IMR-90 (cell line): ENCODE measurements around the gene GAL3ST2. TPM values are rescaled to one million over a fixed set of nuclear protein-coding genes. Genes with fewer than 3 reads are reported as not detected.
A peak's percentile ranks its signal among the peaks of the same experiment; 100 is the strongest.

Source experiments
- ATAC-seq: fragments of 200-7000 bp; cut with Tn5 transposase; 2 replicates; pipeline ENCODE4 v1.9.1; 2020; ENCODE audit warnings: low read depth, mild to moderate bottlenecking, moderate library complexity
- BruUV-seq: library from RNA; stranded (reverse); fragments of 400-500 nt; replicated peaks from 2 replicates; lab custom pipeline; 2021; lab: Mats Ljungman, UMichigan
- CTCF ChIA-PET: fragments of 300-600 bp; formaldehyde crosslinking; extraction: SDS; loops from one replicate; lab custom pipeline; 2021; ENCODE audit warnings: antibody characterized with exemption; lab: Yijun Ruan, JAX
- POLR2A ChIA-PET: fragments of 300-600 bp; sonication (Branson Sonifier 250); formaldehyde crosslinking; loops from one replicate; lab custom pipeline; 2022; ENCODE audit warnings: antibody characterized with exemption; ENCODE audit not compliant: unreplicated experiment; lab: Charles Lee
- DNase-seq: peaks from one replicate; pipeline ENCODE4 v3.0.0; 2013
- H2AFZ ChIP-seq: replicated peaks from 2 replicates; pipeline ENCODE3; 2013; ENCODE audit warnings: low read length, mild to moderate bottlenecking; ENCODE audit not compliant: poor library complexity
- H2AK5ac ChIP-seq: 2 replicates; pipeline ENCODE4 v1.6.1; 2013; ENCODE audit warnings: low read depth, low read length, inconsistent platforms
- H2AK9ac ChIP-seq: replicated peaks from 2 replicates; pipeline ENCODE3; 2013; ENCODE audit warnings: mild to moderate bottlenecking, low read depth, low read length, moderate library complexity; ENCODE audit not compliant: poor library complexity
- H2BK120ac ChIP-seq: 2 replicates; pipeline ENCODE4 v1.6.1; 2013; ENCODE audit warnings: low read depth, low read length, inconsistent platforms
- H2BK15ac ChIP-seq: 3 replicates; pipeline ENCODE4 v1.6.1; 2013; ENCODE audit warnings: low read depth, low read length, inconsistent platforms
- H2BK20ac ChIP-seq: 2 replicates; pipeline ENCODE4 v1.6.1; 2013; ENCODE audit warnings: low read depth, mild to moderate bottlenecking, inconsistent platforms, low read length, moderate library complexity
- H2BK5ac ChIP-seq: 2 replicates; pipeline ENCODE4 v1.6.1; 2013; ENCODE audit warnings: mild to moderate bottlenecking, low read depth, low read length, inconsistent platforms; ENCODE audit not compliant: poor library complexity, severe bottlenecking
- H3K14ac ChIP-seq: replicated peaks from 2 replicates; pipeline ENCODE4 v1.6.1; 2013; ENCODE audit warnings: low read depth, low read length, inconsistent platforms
- H3K18ac ChIP-seq: 2 replicates; pipeline ENCODE4 v1.6.1; 2013; ENCODE audit warnings: low read depth, low read length, control low read depth
- H3K23ac ChIP-seq: 2 replicates; pipeline ENCODE4 v1.6.1; 2013; ENCODE audit warnings: low read depth, low read length, inconsistent platforms
- H3K27ac ChIP-seq: 2 replicates; pipeline ENCODE4 v1.5.1; 2013; ENCODE audit warnings: mild to moderate bottlenecking, control low read depth, low read length; ENCODE audit not compliant: insufficient read depth
- H3K27me3 ChIP-seq: 2 replicates; pipeline ENCODE4 v1.6.1; 2013; ENCODE audit warnings: low read length; ENCODE audit not compliant: control insufficient read depth, insufficient read depth
- H3K36me3 ChIP-seq: 2 replicates; pipeline ENCODE4 v1.6.1; 2013; ENCODE audit warnings: low read length, mixed read lengths; ENCODE audit not compliant: control insufficient read depth, insufficient read depth
- H3K4ac ChIP-seq: 2 replicates; pipeline ENCODE4 v1.6.1; 2013; ENCODE audit warnings: low read depth, low read length, inconsistent platforms
- H3K4me1 ChIP-seq: 2 replicates; pipeline ENCODE4 v1.6.1; 2013; ENCODE audit warnings: low read length, mixed read lengths; ENCODE audit not compliant: control insufficient read depth, insufficient read depth
- H3K4me2 ChIP-seq: 2 replicates; pipeline ENCODE4 v1.6.1; 2013; ENCODE audit warnings: low read depth, mild to moderate bottlenecking, control low read depth, low read length, moderate library complexity
- H3K4me3 ChIP-seq: 2 replicates; pipeline ENCODE4 v1.5.1; 2013; ENCODE audit warnings: low read depth, mild to moderate bottlenecking, control low read depth, low read length, moderate library complexity; ENCODE audit not compliant: insufficient read depth
- H3K56ac ChIP-seq: 2 replicates; pipeline ENCODE4 v1.6.1; 2013; ENCODE audit warnings: low read length, inconsistent platforms; ENCODE audit not compliant: insufficient read depth; ENCODE audit errors: extremely low read depth
- H3K79me1 ChIP-seq, 2 experiments: 2 replicates each; pipeline ENCODE4 v1.6.1; 2013; ENCODE audit warnings: low read length in 2 of 2, inconsistent platforms in 1 of 2, low read depth in 1 of 2
- H3K9ac ChIP-seq: 2 replicates; pipeline ENCODE4 v1.6.1; 2013; ENCODE audit warnings: low read depth, low read length, control low read depth
- H3K9me1 ChIP-seq: 2 replicates; pipeline ENCODE4 v1.6.1; 2013; ENCODE audit warnings: low read length, inconsistent platforms; ENCODE audit not compliant: insufficient read depth
- H3K9me3 ChIP-seq: 2 replicates; pipeline ENCODE4 v1.6.1; 2013; ENCODE audit warnings: low read length; ENCODE audit not compliant: control insufficient read depth, insufficient read depth
- H4K20me1 ChIP-seq: 2 replicates; pipeline ENCODE4 v1.6.1; 2013; ENCODE audit warnings: low read length, inconsistent platforms; ENCODE audit not compliant: insufficient read depth
- H4K5ac ChIP-seq: 2 replicates; pipeline ENCODE4 v1.6.1; 2013; ENCODE audit warnings: mild to moderate bottlenecking, low read depth, low read length, control low read depth
- H4K8ac ChIP-seq, 2 experiments: 2 replicates each; pipeline ENCODE4 v1.6.1; 2013; ENCODE audit warnings: low read depth in 2 of 2, low read length in 2 of 2, control low read depth in 1 of 2, inconsistent platforms in 1 of 2
- H4K91ac ChIP-seq: 2 replicates; pipeline ENCODE4 v1.6.1; 2013; ENCODE audit warnings: low read depth, low read length, inconsistent platforms; ENCODE audit not compliant: insufficient read depth
- MXI1 ChIP-seq: IDR thresholded peaks from 2 replicates; pipeline ENCODE4 v1.6.1; 2012; ENCODE audit warnings: low read depth, mild to moderate bottlenecking, low read length, moderate library complexity, borderline replicate concordance
- NFE2L2 ChIP-seq: fragments of 150-350 bp; IDR thresholded peaks from 2 replicates; pipeline ENCODE4 v1.6.1; 2016; ENCODE audit warnings: low read depth, mild to moderate bottlenecking, low read length
- POLR2A ChIP-seq: IDR thresholded peaks from 2 replicates; pipeline ENCODE4 v1.6.1; 2012; ENCODE audit warnings: mild to moderate bottlenecking, low read depth, low read length
- RCOR1 ChIP-seq: IDR thresholded peaks from 2 replicates; pipeline ENCODE4 v1.6.1; 2012; ENCODE audit warnings: mild to moderate bottlenecking, low read length, improper control_type of control experiment; ENCODE audit not compliant: insufficient replicate concordance
- USF2 ChIP-seq: fragments of 150-350 bp; IDR thresholded peaks from 2 replicates; pipeline ENCODE4 v1.6.1; 2017; ENCODE audit warnings: mild to moderate bottlenecking, antibody characterized with exemption, low read length, low read depth
- WGBS, 2 experiments: methylation state at CpG; one replicate each; pipeline versions ENCODE4 v1.1.5 to v1.1.7; 2013; ENCODE audit warnings: missing lambda C conversion rate in 2 of 2; ENCODE audit not compliant: insufficient read length in 1 of 2; ENCODE audit errors: extremely low coverage in 2 of 2; 5-methylcytosine and 5-hydroxymethylcytosine counted together
- dilution Hi-C: fragments of 300-500 bp; cut with HindIII; formaldehyde crosslinking; loops from one replicate; pipeline ENCODE4 v1.14.3; 2018; ENCODE audit warnings: low sequenced_read_pairs; ENCODE audit not compliant: unreplicated experiment
- in situ Hi-C: fragments of 300-500 bp; cut with MboI; formaldehyde crosslinking; loops from 3 replicates; pipeline ENCODE4 v1.14.3; 2019; ENCODE audit warnings: low sequenced_read_pairs, inconsistent platforms, mixed read lengths
- intact Hi-C: fragments of 100-400 bp; cut with micrococcal nuclease; formaldehyde crosslinking; loops from 2 replicates; pipeline ENCODE4 v1.10.0; 2022
- polyA plus RNA-seq, 3 experiments: library from polyadenylated mRNA; depleted of rRNA; stranded (reverse); fragments of >200 nt; gene quantifications; 2 replicates each; pipeline ENCODE4 v1.2.3, GENCODE V29; 2012; ENCODE audit warnings: low replicate concordance in 1 of 3
- total RNA-seq: library from RNA; depleted of rRNA; stranded (reverse); fragments of >200 nt; gene quantifications from 2 replicates; pipeline ENCODE4 v1.2.3, GENCODE V29; 2012
- TF ChIP-seq, protein P1 (sequence below): conservative IDR thresholded peaks from 2 replicates; pipeline ENCODE4 v1.5.1; 2012; ENCODE audit warnings: mild to moderate bottlenecking, low read depth, low read length, improper control_type of control experiment
- TF ChIP-seq, protein P2 (sequence below): fragments of 150-350 bp; IDR thresholded peaks from 2 replicates; pipeline ENCODE4 v1.6.1; 2016; ENCODE audit warnings: low read depth, mild to moderate bottlenecking, low read length, moderate library complexity, borderline replicate concordance

GAL3ST2 gene
- total and polyA plus RNA-seq, 2 of the 4 experiments (the other 2 are of a cell fraction) = 0.07 TPM; not detected in 1

DNA sequence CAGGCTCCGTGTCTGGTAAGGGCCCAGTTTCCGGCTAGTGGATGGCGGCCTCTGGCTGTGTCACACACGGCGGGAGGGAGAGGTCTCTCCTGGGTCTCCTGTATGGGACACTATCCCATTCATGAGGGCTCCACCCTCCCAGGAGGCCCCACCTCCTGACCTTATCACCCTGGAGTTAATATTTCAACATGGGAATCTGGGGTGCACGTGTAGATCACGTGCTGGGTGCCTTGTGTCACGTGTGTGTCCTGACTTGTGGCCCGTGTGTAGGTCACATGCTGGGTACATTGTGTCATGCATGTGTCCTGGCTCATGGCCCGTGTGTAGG is 42.3 kb downstream of the GAL3ST2 start:
- H4K8ac ChIP-seq = no peak overlapping the region
- peaks cover 15% of the 10 kb centered on the region; the same call in 1 of the 2 replicates for H3K27me3 ChIP-seq
- TF ChIP-seq POLR2A (no peak), NFE2L2 (no peak), RCOR1 (no peak), USF2 (no peak), MXI1 (no peak)
- TF ChIP-seq, protein P1, sequence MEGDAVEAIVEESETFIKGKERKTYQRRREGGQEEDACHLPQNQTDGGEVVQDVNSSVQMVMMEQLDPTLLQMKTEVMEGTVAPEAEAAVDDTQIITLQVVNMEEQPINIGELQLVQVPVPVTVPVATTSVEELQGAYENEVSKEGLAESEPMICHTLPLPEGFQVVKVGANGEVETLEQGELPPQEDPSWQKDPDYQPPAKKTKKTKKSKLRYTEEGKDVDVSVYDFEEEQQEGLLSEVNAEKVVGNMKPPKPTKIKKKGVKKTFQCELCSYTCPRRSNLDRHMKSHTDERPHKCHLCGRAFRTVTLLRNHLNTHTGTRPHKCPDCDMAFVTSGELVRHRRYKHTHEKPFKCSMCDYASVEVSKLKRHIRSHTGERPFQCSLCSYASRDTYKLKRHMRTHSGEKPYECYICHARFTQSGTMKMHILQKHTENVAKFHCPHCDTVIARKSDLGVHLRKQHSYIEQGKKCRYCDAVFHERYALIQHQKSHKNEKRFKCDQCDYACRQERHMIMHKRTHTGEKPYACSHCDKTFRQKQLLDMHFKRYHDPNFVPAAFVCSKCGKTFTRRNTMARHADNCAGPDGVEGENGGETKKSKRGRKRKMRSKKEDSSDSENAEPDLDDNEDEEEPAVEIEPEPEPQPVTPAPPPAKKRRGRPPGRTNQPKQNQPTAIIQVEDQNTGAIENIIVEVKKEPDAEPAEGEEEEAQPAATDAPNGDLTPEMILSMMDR = no peak
- TF ChIP-seq, protein P2, sequence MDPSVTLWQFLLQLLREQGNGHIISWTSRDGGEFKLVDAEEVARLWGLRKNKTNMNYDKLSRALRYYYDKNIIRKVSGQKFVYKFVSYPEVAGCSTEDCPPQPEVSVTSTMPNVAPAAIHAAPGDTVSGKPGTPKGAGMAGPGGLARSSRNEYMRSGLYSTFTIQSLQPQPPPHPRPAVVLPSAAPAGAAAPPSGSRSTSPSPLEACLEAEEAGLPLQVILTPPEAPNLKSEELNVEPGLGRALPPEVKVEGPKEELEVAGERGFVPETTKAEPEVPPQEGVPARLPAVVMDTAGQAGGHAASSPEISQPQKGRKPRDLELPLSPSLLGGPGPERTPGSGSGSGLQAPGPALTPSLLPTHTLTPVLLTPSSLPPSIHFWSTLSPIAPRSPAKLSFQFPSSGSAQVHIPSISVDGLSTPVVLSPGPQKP = no peak
- H3K56ac ChIP-seq = no peak overlapping the region
- intact Hi-C loops (no loop called here), in situ Hi-C loops (no loop called here), dilution Hi-C loops (no loop called here)
- no peak overlapping the region for H3K4ac ChIP-seq
- no peaks in the 10 kb centered on the region; the same call in 1 of the 2 replicates for H4K20me1 ChIP-seq
- H3K4me3 ChIP-seq = no peak overlapping the region
- no peak overlapping the region for H3K14ac ChIP-seq
- H3K18ac ChIP-seq = no peak overlapping the region
- H4K5ac ChIP-seq = no peak overlapping the region
- no peak for DNase-seq
- no peak for ATAC-seq
- H3K4me2 ChIP-seq = no peak overlapping the region
- no peak overlapping the region for H2BK120ac ChIP-seq
- no peak overlapping the region for H2AK9ac ChIP-seq
- 90% methylated on average over 4 of the region's 10 CpGs; no CpG with 5 or more reads in 1 of the 2 experiments for WGBS, 2 experiments
- H3K23ac ChIP-seq = no peak overlapping the region
- H3K79me1 ChIP-seq = no peaks in the 10 kb centered on the region
- ChIA-PET POLR2A (no interaction called here), CTCF (no interaction called here)
- no peak overlapping the region for H2BK15ac ChIP-seq
- no peak overlapping the region for H2BK20ac ChIP-seq
- H3K4me1 ChIP-seq = no peaks in the 10 kb centered on the region
- no peak overlapping the region for H3K27ac ChIP-seq
- H4K91ac ChIP-seq = no peak overlapping the region
- H3K9ac ChIP-seq = no peak overlapping the region
- no peaks in the 10 kb centered on the region for H3K36me3 ChIP-seq
- H2BK5ac ChIP-seq = no peak overlapping the region
- H3K9me3 ChIP-seq = no peaks in the 10 kb centered on the region; the same call in 1 of the 2 replicates
- H3K9me1 ChIP-seq = no peaks in the 10 kb centered on the region
- no peak overlapping the region for H2AK5ac ChIP-seq
- H2AFZ ChIP-seq = peak overlapping the region; percentile 21
- no TSS peak for BruUV-seq
